ENCODE measurements around the gene RIOK2. TPM values are rescaled to one million over a fixed set of nuclear protein-coding genes. Genes with fewer than 3 reads are reported as not detected.

Gene RIOK2
- total and polyA plus RNA-seq, 2 of the 8 experiments (the other 6 are each of a cell fraction or from before 2014, with no cell fraction given): 5.4 to 35.0 TPM

GRCh38 chr5:97231025-97231636 is 48.1 kb upstream of the RIOK2 start:
- Histone ChIP-seq H4K8ac (ENCODE audit: extremely low read depth, insufficient read depth, low read length) (no peak overlapping the region), H3K18ac (ENCODE audit: extremely low read depth, low read length) (no peak overlapping the region), H3K4me2 (ENCODE audit: insufficient read depth in 1 of 2, low read depth in 2 of 2, low read length in 2 of 2) (no peak overlapping the region), H3K79me1 (ENCODE audit: low read depth, low read length) (no peaks in the 10 kb centered on the region), H2AK5ac (ENCODE audit: low read depth, low read length) (no peak overlapping the region), H3K9ac (replicated peaks in 1 of 4; ENCODE audit: extremely low read depth in 1 of 4, low read depth in 3 of 4, low read length in 3 of 4) (no peak overlapping the region), H3K4ac (replicated peaks; ENCODE audit: insufficient read length, low read depth, low read length) (no peak overlapping the region), H4K91ac (replicated peaks; ENCODE audit: insufficient read length, low read length) (no peak overlapping the region), H2BK5ac (ENCODE audit: low read depth, low read length) (no peak overlapping the region), H3K36me3 (ENCODE audit: control insufficient read depth in 2 of 4, insufficient read depth in 4 of 4, low read length in 3 of 4) (no peaks in the 10 kb centered on the region), H3K23ac (ENCODE audit: insufficient read length) (no peak overlapping the region), H3K14ac (ENCODE audit: insufficient read length) (no peak overlapping the region), H3K4me3 (ENCODE audit: extremely low read depth in 1 of 4, insufficient read depth in 2 of 4, low read depth in 3 of 4, low read length in 4 of 4) (no peak overlapping the region), H3K79me2 (ENCODE audit: control insufficient read depth in 1 of 2, insufficient read depth in 2 of 2, low read length in 2 of 2) (no peaks in the 10 kb centered on the region), H3K4me1 (replicated peaks in 1 of 4; ENCODE audit: control insufficient read depth in 3 of 4, insufficient read depth in 4 of 4, low read length in 3 of 4) (no peaks in the 10 kb centered on the region), H2BK12ac (ENCODE audit: low read depth, low read length) (no peak overlapping the region), H3K27ac (ENCODE audit: low read depth, low read length) (no peak overlapping the region), H2BK20ac (ENCODE audit: low read length) (no peak overlapping the region), H3K23me2 (ENCODE audit: low read depth, low read length) (no peaks in the 10 kb centered on the region), H4K20me1 (replicated peaks in 1 of 2; ENCODE audit: control insufficient read depth in 1 of 2, insufficient read depth in 2 of 2, low read length in 2 of 2) (no peaks in the 10 kb centered on the region), H3K9me3 (ENCODE audit: insufficient read depth in 2 of 2, low read depth in 1 of 2, low read length in 1 of 2) (no peaks in the 10 kb centered on the region), H2AFZ (ENCODE audit: low read length) (no peak overlapping the region), H4K5ac (ENCODE audit: insufficient read length, low read depth, low read length) (no peak overlapping the region), H2BK15ac (ENCODE audit: low read length) (no peak overlapping the region), H2BK120ac (replicated peaks; ENCODE audit: low read depth, low read length) (no peak overlapping the region), H3K56ac (replicated peaks; ENCODE audit: insufficient read length, low read depth, low read length) (no peak overlapping the region), H3K27me3 (replicated peaks in 1 of 4; ENCODE audit: control insufficient read depth in 3 of 4, extremely low read depth in 1 of 4, insufficient read depth in 3 of 4, low read length in 3 of 4) (no peaks in the 10 kb centered on the region)
- 18% methylated on average over 4 of the region's 4 CpGs; no CpG with 5 or more reads in 1 of the 2 experiments for WGBS, 2 experiments (ENCODE audit: extremely low coverage in 1 of 2, insufficient coverage in 1 of 2, insufficient read length in 1 of 2, insufficient replicate concordance in 2 of 2, low coverage in 1 of 2, low lambda C conversion rate in 2 of 2, missing lambda C conversion rate in 1 of 2)
- no peak for DNase-seq (ENCODE audit: low read depth in 1 of 2, low spot score in 2 of 2)
- TF ChIP-seq RFX5 (IDR thresholded peaks at IDR 0.05; ENCODE audit: borderline replicate concordance, low read depth, low read length) (no peak), EZH2 (IDR thresholded peaks at IDR 0.05; ENCODE audit: low read depth, low read length, severe bottlenecking) (no peak), CEBPB (IDR thresholded peaks at IDR 0.05; ENCODE audit: low read depth, low read length) (peak; percentile 99), CTCF (IDR thresholded peaks at IDR 0.05; ENCODE audit: control extremely low read depth in 1 of 3, insufficient read depth in 1 of 3, low read depth in 1 of 3, low read length in 3 of 3) (peak in 2 of 3 experiments; percentile 56 to 63; a peak in 3 of 4 replicates), TAF7 (optimal IDR thresholded peaks at IDR 0.05; ENCODE audit: borderline replicate concordance, low read depth, low read length) (no peak), SRF (IDR thresholded peaks at IDR 0.05; ENCODE audit: low read depth, low read length) (no peak), BRCA1 (IDR thresholded peaks at IDR 0.05; ENCODE audit: low read depth, low read length) (no peak), FOSL1 (IDR thresholded peaks at IDR 0.05; ENCODE audit: insufficient read depth, low read depth, low read length) (no peak), HDAC2 (IDR thresholded peaks at IDR 0.05; ENCODE audit: borderline replicate concordance in 1 of 2, low read depth in 2 of 2, low read length in 2 of 2) (no peak), RAD21 (IDR thresholded peaks at IDR 0.05 in 1 of 2, conservative IDR thresholded peaks at IDR 0.05 in 1 of 2; ENCODE audit: low read depth in 2 of 2, low read length in 2 of 2) (peak; percentile 78 to 79)
- ChIA-PET POLR2A (ENCODE audit: partially characterized antibody) (no interaction called here), CTCF (ENCODE audit: partially characterized antibody) (interaction anchor here (0.6 to 3.0 kb wide), 22 partner anchors 9 to 1016 kb away, joined by 3 to 13 read pairs (median 4); no protein-coding TSS in a partner anchor)
- peak; percentile 65 for FAIRE-seq
